Effector CD4-positive, alpha-beta T cell (primary cell): ENCODE measurements around the gene FAM210B.
A peak's percentile ranks its signal among the peaks of the same experiment; 100 is the strongest.
"Not testable (repeated sequence)": the region's sequence is repeated elsewhere in the genome, so short reads cannot be mapped to it uniquely, and the experiment has no call there.

ENCODE experiments used
- DNase-seq: peaks from one replicate; pipeline ENCODE4 v3.0.0-alpha.2; 2020
- total RNA-seq: gene quantifications from one replicate; lab custom pipeline; 2026; lab: John Stamatoyannopoulos, UW

FAM210B gene
- total RNA-seq = 21.4 reads per million, percentile 48 among the genes with 10 or more reads in this experiment

- peak; percentile 71 for DNase-seq
Observed at GRCh38 chr20:56358600-56359211, at the start of gene FAM210B. TSS of gene FAM210B (plus strand) at chr20:56358974. CDS start at chr20:56359006, 32 bp downstream.

- DNase-seq = no peak
Observed at GRCh38 chr20:56316051-56316450, 42.7 kb upstream of the FAM210B start.

GRCh38 chr20:56316483-56316882 is 42.3 kb upstream of the FAM210B start:
- DNase-seq = no peak

- no peak for DNase-seq
Observed at GRCh38 chr20:56322681-56323080, 36.1 kb upstream of the FAM210B start.

- no peak for DNase-seq
Observed at GRCh38 chr20:56323206-56323605, 35.6 kb upstream of the FAM210B start.

GRCh38 chr20:56323656-56324055 is 35.1 kb upstream of the FAM210B start:
- DNase-seq = no peak

- DNase-seq = no peak
Observed at GRCh38 chr20:56324806-56325205, 34.0 kb upstream of the FAM210B start.

GRCh38 chr20:56328861-56329260 is 29.9 kb upstream of the FAM210B start:
- no peak for DNase-seq

- DNase-seq = not testable (repeated sequence)
Observed at GRCh38 chr20:56336709-56337108, 22.1 kb upstream of the FAM210B start.

- no peak for DNase-seq
Observed at GRCh38 chr20:56342783-56343182, 16.0 kb upstream of the FAM210B start.

- DNase-seq = no peak
Observed at GRCh38 chr20:56343861-56344381, 14.9 kb upstream of the FAM210B start.

- DNase-seq = no peak
Observed at GRCh38 chr20:56345911-56346310, 12.9 kb upstream of the FAM210B start.

GRCh38 chr20:56347628-56348304 is 11.0 kb upstream of the FAM210B start:
- DNase-seq = no peak

- DNase-seq = no peak
Observed at GRCh38 chr20:56348305-56348693, 10.5 kb upstream of the FAM210B start.

GRCh38 chr20:56348746-56349145 is 10.0 kb upstream of the FAM210B start:
- no peak for DNase-seq

- no peak for DNase-seq
Observed at GRCh38 chr20:56350842-56351241, 7.9 kb upstream of the FAM210B start.

GRCh38 chr20:56352345-56353055 is 6.3 kb upstream of the FAM210B start:
- DNase-seq = no peak

- DNase-seq = no peak
Observed at GRCh38 chr20:56353356-56353755, 5.4 kb upstream of the FAM210B start.

- DNase-seq = no peak
Observed at GRCh38 chr20:56358070-56358469, 704 bp upstream of the FAM210B start.

GRCh38 chr20:56359212-56360132 is 698 bp downstream of the FAM210B start:
- DNase-seq = no peak

GRCh38 chr20:56360133-56360907 is 1.5 kb downstream of the FAM210B start:
- no peak for DNase-seq

- DNase-seq = no peak
Observed at GRCh38 chr20:56360908-56361205, 2.1 kb downstream of the FAM210B start.
